WTC11 (cell line): Measurements from ENCODE around the gene TMEM245. TPM values are rescaled to one million over a fixed set of nuclear protein-coding genes. Genes with fewer than 3 reads are reported as not detected.

Experiments used
- ATAC-seq: fragments of 200-7000 bp; cut with Tn5 transposase; 2 replicates; pipeline ENCODE4 v1.10.0; 2021; ENCODE audit warnings: mild to moderate bottlenecking, moderate library complexity
- CTCF ChIA-PET: fragments of 300-600 bp; sonication (Branson Sonifier 250); formaldehyde crosslinking; loops from one replicate; lab custom pipeline; 2021; ENCODE audit warnings: antibody characterized with exemption; lab: Charles Lee
- POLR2A ChIA-PET: fragments of 350-600 bp; sonication (Branson Sonifier 250); formaldehyde crosslinking; loops from one replicate; lab custom pipeline; 2021; ENCODE audit warnings: antibody characterized with exemption; lab: Charles Lee
- DNase-seq: peaks from one replicate; pipeline ENCODE4 v3.0.0; 2021; ENCODE audit warnings: low spot score
- H3K27ac Mint-ChIP-seq: 2 replicates; pipeline ENCODE4 v1.8.0; 2021; ENCODE audit warnings: mixed read lengths
- H3K27me3 Mint-ChIP-seq: 2 replicates; pipeline ENCODE4 v1.8.0; 2021; ENCODE audit warnings: low read depth, mild to moderate bottlenecking, moderate library complexity, mixed read lengths
- H3K36me3 Mint-ChIP-seq: 2 replicates; pipeline ENCODE4 v1.8.0; 2021; ENCODE audit warnings: mixed read lengths
- H3K4me1 Mint-ChIP-seq: 2 replicates; pipeline ENCODE4 v1.8.0; 2022; ENCODE audit warnings: mixed read lengths
- H3K4me3 Mint-ChIP-seq: 2 replicates; pipeline ENCODE4 v1.8.0; 2021; ENCODE audit warnings: mild to moderate bottlenecking, moderate library complexity, mixed read lengths
- H3K9me3 Mint-ChIP-seq: 2 replicates; pipeline ENCODE4 v1.8.0; 2021; ENCODE audit warnings: mixed read lengths
- ATF1 ChIP-seq: sonication (generic); formaldehyde crosslinking; IDR thresholded peaks from 2 replicates; pipeline ENCODE4 v1.8.1; 2023; ENCODE audit warnings: mild to moderate bottlenecking, moderate library complexity, missing genetic modification reagents
- CBFB ChIP-seq: sonication (generic); formaldehyde crosslinking; IDR thresholded peaks from 2 replicates; pipeline ENCODE4 v1.8.1; 2022; ENCODE audit warnings: mild to moderate bottlenecking, low read depth, missing genetic modification reagents
- FOXK1 ChIP-seq: sonication (generic); formaldehyde crosslinking; IDR thresholded peaks from 2 replicates; pipeline ENCODE4 v1.8.0; 2022; ENCODE audit warnings: mild to moderate bottlenecking, moderate library complexity, missing genetic modification reagents
- GTF2I ChIP-seq: fragments of 250-450 bp; sonication (Bioruptor Pico); conservative IDR thresholded peaks from 2 replicates; pipeline ENCODE4 v1.4.0; 2021; ENCODE audit warnings: mild to moderate bottlenecking
- IRF2 ChIP-seq: sonication (generic); formaldehyde crosslinking; IDR thresholded peaks from 2 replicates; pipeline ENCODE4 v1.8.0; 2022; ENCODE audit warnings: low read depth, missing genetic modification reagents, borderline replicate concordance
- MYBL2 ChIP-seq: sonication (generic); formaldehyde crosslinking; IDR thresholded peaks from 2 replicates; pipeline ENCODE4 v1.8.1; 2023; ENCODE audit warnings: mild to moderate bottlenecking, moderate library complexity, missing genetic modification reagents
- NFE2L1 ChIP-seq: sonication (generic); formaldehyde crosslinking; IDR thresholded peaks from 2 replicates; pipeline ENCODE4 v1.8.1; 2023; ENCODE audit warnings: missing genetic modification reagents
- NFYB ChIP-seq: sonication (generic); formaldehyde crosslinking; conservative IDR thresholded peaks from 2 replicates; pipeline ENCODE4 v1.8.0; 2022; ENCODE audit warnings: low read depth, missing genetic modification reagents
- TEAD1 ChIP-seq: sonication (generic); formaldehyde crosslinking; IDR thresholded peaks from 2 replicates; pipeline ENCODE4 v1.8.0; 2022; ENCODE audit warnings: mild to moderate bottlenecking, missing genetic modification reagents
- ZNF263 ChIP-seq: sonication (generic); formaldehyde crosslinking; IDR thresholded peaks from 2 replicates; pipeline ENCODE4 v1.8.1; 2022; ENCODE audit warnings: low read depth, mild to moderate bottlenecking, moderate library complexity, missing genetic modification reagents
- ZNF396 ChIP-seq: fragments of 250-450 bp; sonication (Bioruptor Pico); IDR thresholded peaks from 2 replicates; pipeline ENCODE4 v1.8.0; 2021; ENCODE audit warnings: mild to moderate bottlenecking, moderate library complexity, borderline replicate concordance
- ZNF423 ChIP-seq: fragments of 250-450 bp; sonication (Bioruptor Pico); IDR thresholded peaks from 2 replicates; pipeline ENCODE4 v2.1.2; 2022; ENCODE audit warnings: mild to moderate bottlenecking, moderate library complexity
- total RNA-seq: library from RNA; stranded (reverse); gene quantifications from 3 replicates; pipeline ENCODE4 v1.2.3, GENCODE V29; 2021
- TF ChIP-seq, protein P1 (sequence below): sonication (generic); formaldehyde crosslinking; conservative IDR thresholded peaks from 2 replicates; pipeline ENCODE4 v1.8.1; 2023; ENCODE audit warnings: mild to moderate bottlenecking, low read depth, missing genetic modification reagents, moderate library complexity
- TF ChIP-seq, protein P2 (sequence below): sonication (generic); formaldehyde crosslinking; IDR thresholded peaks from 2 replicates; pipeline ENCODE4 v1.8.0; 2023; ENCODE audit warnings: mild to moderate bottlenecking, missing genetic modification reagents
- TF ChIP-seq, protein P3 (sequence below): sonication (generic); formaldehyde crosslinking; conservative IDR thresholded peaks from 2 replicates; pipeline ENCODE4 v1.8.1; 2022; ENCODE audit warnings: mild to moderate bottlenecking, missing genetic modification reagents
- TF ChIP-seq, protein P4 (sequence below): sonication (generic); formaldehyde crosslinking; IDR thresholded peaks from 2 replicates; pipeline ENCODE4 v1.8.1; 2022; ENCODE audit warnings: low read depth, mild to moderate bottlenecking, moderate library complexity, missing genetic modification reagents, borderline replicate concordance
- TF ChIP-seq, protein P5 (sequence below): sonication (generic); formaldehyde crosslinking; IDR thresholded peaks from 2 replicates; pipeline ENCODE4 v1.8.1; 2023; ENCODE audit warnings: mild to moderate bottlenecking, moderate library complexity, missing genetic modification reagents
- TF ChIP-seq, protein P6 (sequence below): sonication (generic); formaldehyde crosslinking; IDR thresholded peaks from 2 replicates; pipeline ENCODE4 v1.8.0; 2022; ENCODE audit warnings: mild to moderate bottlenecking, missing genetic modification reagents
- TF ChIP-seq, protein P7 (sequence below): fragments of 250-450 bp; sonication (Bioruptor Pico); IDR thresholded peaks from 2 replicates; pipeline ENCODE4 v1.9.0; 2021; ENCODE audit warnings: mild to moderate bottlenecking

TMEM245 gene
- total RNA-seq, 1 experiment from 2014 or later: 40.8 TPM

DNA sequence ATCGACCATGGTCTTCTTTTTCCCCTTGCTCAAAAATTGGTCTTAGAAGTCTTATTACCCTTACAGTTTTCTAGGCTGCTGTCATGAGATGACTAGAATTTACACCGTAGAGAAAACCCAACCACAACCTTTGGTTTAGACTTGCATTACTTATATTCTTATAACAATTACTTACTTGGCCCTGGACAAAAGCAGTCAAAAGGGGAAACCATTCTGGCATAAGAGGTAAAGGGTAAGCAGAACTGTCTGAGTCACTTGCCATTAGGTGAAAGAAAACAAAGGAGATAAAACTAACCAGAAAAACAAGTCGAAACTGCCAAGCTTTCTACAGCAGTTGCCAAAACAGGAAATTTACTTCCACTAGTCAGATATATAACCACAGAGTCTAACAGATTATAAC is 17.9 kb downstream of the TMEM245 start:
- Mint-ChIP-seq H3K27ac (peak overlapping the region; percentile 43), H3K9me3 (peaks cover 3% of the 10 kb centered on the region), H3K4me1 (peaks cover 39% of the 10 kb centered on the region), H3K36me3 (peaks cover 32% of the 10 kb centered on the region), H3K4me3 (no peak overlapping the region), H3K27me3 (no peaks in the 10 kb centered on the region)
- TF ChIP-seq NFYB (CRISPR knock-in tag) (no peak), IRF2 (no peak), GTF2I (CRISPR knock-in tag) (no peak), TEAD1 (CRISPR knock-in tag) (no peak), ZNF263 (CRISPR knock-in tag) (no peak), ATF1 (CRISPR knock-in tag) (no peak), FOXK1 (no peak)
- TF ChIP-seq, protein P1, sequence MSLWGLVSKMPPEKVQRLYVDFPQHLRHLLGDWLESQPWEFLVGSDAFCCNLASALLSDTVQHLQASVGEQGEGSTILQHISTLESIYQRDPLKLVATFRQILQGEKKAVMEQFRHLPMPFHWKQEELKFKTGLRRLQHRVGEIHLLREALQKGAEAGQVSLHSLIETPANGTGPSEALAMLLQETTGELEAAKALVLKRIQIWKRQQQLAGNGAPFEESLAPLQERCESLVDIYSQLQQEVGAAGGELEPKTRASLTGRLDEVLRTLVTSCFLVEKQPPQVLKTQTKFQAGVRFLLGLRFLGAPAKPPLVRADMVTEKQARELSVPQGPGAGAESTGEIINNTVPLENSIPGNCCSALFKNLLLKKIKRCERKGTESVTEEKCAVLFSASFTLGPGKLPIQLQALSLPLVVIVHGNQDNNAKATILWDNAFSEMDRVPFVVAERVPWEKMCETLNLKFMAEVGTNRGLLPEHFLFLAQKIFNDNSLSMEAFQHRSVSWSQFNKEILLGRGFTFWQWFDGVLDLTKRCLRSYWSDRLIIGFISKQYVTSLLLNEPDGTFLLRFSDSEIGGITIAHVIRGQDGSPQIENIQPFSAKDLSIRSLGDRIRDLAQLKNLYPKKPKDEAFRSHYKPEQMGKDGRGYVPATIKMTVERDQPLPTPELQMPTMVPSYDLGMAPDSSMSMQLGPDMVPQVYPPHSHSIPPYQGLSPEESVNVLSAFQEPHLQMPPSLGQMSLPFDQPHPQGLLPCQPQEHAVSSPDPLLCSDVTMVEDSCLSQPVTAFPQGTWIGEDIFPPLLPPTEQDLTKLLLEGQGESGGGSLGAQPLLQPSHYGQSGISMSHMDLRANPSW (CRISPR knock-in tag): no peak
- TF ChIP-seq, protein P2, sequence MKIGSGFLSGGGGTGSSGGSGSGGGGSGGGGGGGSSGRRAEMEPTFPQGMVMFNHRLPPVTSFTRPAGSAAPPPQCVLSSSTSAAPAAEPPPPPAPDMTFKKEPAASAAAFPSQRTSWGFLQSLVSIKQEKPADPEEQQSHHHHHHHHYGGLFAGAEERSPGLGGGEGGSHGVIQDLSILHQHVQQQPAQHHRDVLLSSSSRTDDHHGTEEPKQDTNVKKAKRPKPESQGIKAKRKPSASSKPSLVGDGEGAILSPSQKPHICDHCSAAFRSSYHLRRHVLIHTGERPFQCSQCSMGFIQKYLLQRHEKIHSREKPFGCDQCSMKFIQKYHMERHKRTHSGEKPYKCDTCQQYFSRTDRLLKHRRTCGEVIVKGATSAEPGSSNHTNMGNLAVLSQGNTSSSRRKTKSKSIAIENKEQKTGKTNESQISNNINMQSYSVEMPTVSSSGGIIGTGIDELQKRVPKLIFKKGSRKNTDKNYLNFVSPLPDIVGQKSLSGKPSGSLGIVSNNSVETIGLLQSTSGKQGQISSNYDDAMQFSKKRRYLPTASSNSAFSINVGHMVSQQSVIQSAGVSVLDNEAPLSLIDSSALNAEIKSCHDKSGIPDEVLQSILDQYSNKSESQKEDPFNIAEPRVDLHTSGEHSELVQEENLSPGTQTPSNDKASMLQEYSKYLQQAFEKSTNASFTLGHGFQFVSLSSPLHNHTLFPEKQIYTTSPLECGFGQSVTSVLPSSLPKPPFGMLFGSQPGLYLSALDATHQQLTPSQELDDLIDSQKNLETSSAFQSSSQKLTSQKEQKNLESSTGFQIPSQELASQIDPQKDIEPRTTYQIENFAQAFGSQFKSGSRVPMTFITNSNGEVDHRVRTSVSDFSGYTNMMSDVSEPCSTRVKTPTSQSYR (CRISPR knock-in tag): no peak
- TF ChIP-seq, protein P3, sequence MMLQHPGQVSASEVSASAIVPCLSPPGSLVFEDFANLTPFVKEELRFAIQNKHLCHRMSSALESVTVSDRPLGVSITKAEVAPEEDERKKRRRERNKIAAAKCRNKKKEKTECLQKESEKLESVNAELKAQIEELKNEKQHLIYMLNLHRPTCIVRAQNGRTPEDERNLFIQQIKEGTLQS (CRISPR knock-in tag): no peak
- TF ChIP-seq, protein P4, sequence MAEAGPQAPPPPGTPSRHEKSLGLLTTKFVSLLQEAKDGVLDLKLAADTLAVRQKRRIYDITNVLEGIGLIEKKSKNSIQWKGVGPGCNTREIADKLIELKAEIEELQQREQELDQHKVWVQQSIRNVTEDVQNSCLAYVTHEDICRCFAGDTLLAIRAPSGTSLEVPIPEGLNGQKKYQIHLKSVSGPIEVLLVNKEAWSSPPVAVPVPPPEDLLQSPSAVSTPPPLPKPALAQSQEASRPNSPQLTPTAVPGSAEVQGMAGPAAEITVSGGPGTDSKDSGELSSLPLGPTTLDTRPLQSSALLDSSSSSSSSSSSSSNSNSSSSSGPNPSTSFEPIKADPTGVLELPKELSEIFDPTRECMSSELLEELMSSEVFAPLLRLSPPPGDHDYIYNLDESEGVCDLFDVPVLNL (CRISPR knock-in tag): no peak
- TF ChIP-seq, protein P5, sequence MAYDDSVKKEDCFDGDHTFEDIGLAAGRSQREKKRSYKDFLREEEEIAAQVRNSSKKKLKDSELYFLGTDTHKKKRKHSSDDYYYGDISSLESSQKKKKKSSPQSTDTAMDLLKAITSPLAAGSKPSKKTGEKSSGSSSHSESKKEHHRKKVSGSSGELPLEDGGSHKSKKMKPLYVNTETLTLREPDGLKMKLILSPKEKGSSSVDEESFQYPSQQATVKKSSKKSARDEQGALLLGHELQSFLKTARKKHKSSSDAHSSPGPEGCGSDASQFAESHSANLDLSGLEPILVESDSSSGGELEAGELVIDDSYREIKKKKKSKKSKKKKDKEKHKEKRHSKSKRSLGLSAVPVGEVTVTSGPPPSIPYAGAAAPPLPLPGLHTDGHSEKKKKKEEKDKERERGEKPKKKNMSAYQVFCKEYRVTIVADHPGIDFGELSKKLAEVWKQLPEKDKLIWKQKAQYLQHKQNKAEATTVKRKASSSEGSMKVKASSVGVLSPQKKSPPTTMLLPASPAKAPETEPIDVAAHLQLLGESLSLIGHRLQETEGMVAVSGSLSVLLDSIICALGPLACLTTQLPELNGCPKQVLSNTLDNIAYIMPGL (CRISPR knock-in tag): no peak
- ChIA-PET CTCF (no interaction called here), POLR2A (no interaction called here)
- ATAC-seq (no peak), DNase-seq (no peak)

DNA sequence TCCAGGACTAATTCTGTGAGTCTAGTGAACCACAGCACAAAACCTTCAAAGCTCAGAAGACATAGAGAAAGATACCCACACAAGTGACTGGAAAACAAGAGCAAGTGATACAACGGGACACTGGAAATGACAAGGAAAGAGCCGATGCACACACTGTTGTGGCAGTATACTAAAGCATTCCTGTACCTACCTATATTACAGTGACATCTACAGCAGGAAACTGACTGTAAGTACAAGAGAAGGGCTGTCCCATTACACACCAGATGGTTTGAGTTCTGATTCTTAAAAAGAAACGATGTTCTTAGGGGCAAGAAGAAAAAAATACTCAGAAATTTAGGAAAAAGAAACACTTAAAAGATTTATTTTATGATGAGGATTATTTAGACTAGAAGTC is 18.5 kb downstream of the TMEM245 start:
- DNase-seq (no peak), ATAC-seq (no peak)
- ChIA-PET POLR2A (no interaction called here), CTCF (no interaction called here)
- Mint-ChIP-seq H3K4me1 (peaks cover 39% of the 10 kb centered on the region), H3K4me3 (no peak overlapping the region), H3K9me3 (peaks cover 3% of the 10 kb centered on the region), H3K27me3 (no peaks in the 10 kb centered on the region), H3K36me3 (peaks cover 32% of the 10 kb centered on the region), H3K27ac (0 out of 2 replicates have a peak overlapping the region, but pooled peaks have one; percentile 8)
- TF ChIP-seq ZNF423 (CRISPR knock-in tag) (no peak), ZNF396 (CRISPR knock-in tag) (no peak), NFYB (CRISPR knock-in tag) (no peak), CBFB (CRISPR knock-in tag) (no peak), MYBL2 (CRISPR knock-in tag) (no peak), NFE2L1 (no peak), TEAD1 (CRISPR knock-in tag) (no peak)
- TF ChIP-seq, protein P6, sequence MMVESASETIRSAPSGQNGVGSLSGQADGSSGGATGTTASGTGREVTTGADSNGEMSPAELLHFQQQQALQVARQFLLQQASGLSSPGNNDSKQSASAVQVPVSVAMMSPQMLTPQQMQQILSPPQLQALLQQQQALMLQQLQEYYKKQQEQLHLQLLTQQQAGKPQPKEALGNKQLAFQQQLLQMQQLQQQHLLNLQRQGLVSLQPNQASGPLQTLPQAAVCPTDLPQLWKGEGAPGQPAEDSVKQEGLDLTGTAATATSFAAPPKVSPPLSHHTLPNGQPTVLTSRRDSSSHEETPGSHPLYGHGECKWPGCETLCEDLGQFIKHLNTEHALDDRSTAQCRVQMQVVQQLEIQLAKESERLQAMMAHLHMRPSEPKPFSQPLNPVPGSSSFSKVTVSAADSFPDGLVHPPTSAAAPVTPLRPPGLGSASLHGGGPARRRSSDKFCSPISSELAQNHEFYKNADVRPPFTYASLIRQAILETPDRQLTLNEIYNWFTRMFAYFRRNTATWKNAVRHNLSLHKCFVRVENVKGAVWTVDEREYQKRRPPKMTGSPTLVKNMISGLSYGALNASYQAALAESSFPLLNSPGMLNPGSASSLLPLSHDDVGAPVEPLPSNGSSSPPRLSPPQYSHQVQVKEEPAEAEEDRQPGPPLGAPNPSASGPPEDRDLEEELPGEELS (CRISPR knock-in tag): no peak
- TF ChIP-seq, protein P4 (CRISPR knock-in tag): no peak
- TF ChIP-seq, protein P7, sequence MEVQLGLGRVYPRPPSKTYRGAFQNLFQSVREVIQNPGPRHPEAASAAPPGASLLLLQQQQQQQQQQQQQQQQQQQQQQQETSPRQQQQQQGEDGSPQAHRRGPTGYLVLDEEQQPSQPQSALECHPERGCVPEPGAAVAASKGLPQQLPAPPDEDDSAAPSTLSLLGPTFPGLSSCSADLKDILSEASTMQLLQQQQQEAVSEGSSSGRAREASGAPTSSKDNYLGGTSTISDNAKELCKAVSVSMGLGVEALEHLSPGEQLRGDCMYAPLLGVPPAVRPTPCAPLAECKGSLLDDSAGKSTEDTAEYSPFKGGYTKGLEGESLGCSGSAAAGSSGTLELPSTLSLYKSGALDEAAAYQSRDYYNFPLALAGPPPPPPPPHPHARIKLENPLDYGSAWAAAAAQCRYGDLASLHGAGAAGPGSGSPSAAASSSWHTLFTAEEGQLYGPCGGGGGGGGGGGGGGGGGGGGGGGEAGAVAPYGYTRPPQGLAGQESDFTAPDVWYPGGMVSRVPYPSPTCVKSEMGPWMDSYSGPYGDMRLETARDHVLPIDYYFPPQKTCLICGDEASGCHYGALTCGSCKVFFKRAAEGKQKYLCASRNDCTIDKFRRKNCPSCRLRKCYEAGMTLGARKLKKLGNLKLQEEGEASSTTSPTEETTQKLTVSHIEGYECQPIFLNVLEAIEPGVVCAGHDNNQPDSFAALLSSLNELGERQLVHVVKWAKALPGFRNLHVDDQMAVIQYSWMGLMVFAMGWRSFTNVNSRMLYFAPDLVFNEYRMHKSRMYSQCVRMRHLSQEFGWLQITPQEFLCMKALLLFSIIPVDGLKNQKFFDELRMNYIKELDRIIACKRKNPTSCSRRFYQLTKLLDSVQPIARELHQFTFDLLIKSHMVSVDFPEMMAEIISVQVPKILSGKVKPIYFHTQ (CRISPR knock-in tag): no peak
